GM23248 (cell line): ENCODE measurements around the gene TRIM17. TPM values are rescaled to one million over a fixed set of nuclear protein-coding genes. Genes with fewer than 3 reads are reported as not detected.

ENCODE experiments used
- DNase-seq: peaks from one replicate; pipeline ENCODE4 v3.0.0-alpha.2; 2015
- H2AFZ ChIP-seq: fragments of 200-600 bp; sonication (generic); 2 replicates; pipeline ENCODE4 v1.6.1; 2016; ENCODE audit warnings: antibody characterized with exemption
- H3F3A ChIP-seq: fragments of 200-600 bp; sonication (generic); 2 replicates; pipeline ENCODE4 v1.6.1; 2016; ENCODE audit warnings: mild to moderate bottlenecking, antibody characterized with exemption, mixed run types; ENCODE audit not compliant: insufficient read depth
- H3K27ac ChIP-seq: fragments of 200-600 bp; sonication (generic); 2 replicates; pipeline ENCODE4 v1.5.1; 2016; ENCODE audit warnings: mild to moderate bottlenecking
- H3K27me3 ChIP-seq: fragments of 200-600 bp; sonication (generic); replicated peaks from 2 replicates; pipeline ENCODE4 v1.6.1; 2016; ENCODE audit warnings: mild to moderate bottlenecking; ENCODE audit not compliant: insufficient read depth
- H3K36me3 ChIP-seq: fragments of 200-600 bp; sonication (generic); 2 replicates; pipeline ENCODE4 v1.6.1; 2016; ENCODE audit warnings: low read depth, mild to moderate bottlenecking
- H3K4me1 ChIP-seq: fragments of 200-600 bp; sonication (generic); 2 replicates; pipeline ENCODE4 v1.6.1; 2016; ENCODE audit warnings: mild to moderate bottlenecking; ENCODE audit not compliant: insufficient read depth
- H3K4me2 ChIP-seq: fragments of 200-600 bp; sonication (generic); one replicate; pipeline ENCODE4 v1.6.1; 2016; ENCODE audit warnings: mild to moderate bottlenecking; ENCODE audit not compliant: unreplicated experiment
- H3K4me3 ChIP-seq: fragments of 200-600 bp; sonication (generic); 2 replicates; pipeline ENCODE4 v1.5.1; 2016; ENCODE audit warnings: mild to moderate bottlenecking
- H3K79me2 ChIP-seq: fragments of 200-600 bp; sonication (generic); 2 replicates; pipeline ENCODE4 v1.6.1; 2016; ENCODE audit warnings: mild to moderate bottlenecking; ENCODE audit not compliant: insufficient read depth
- H3K9ac ChIP-seq: fragments of 200-600 bp; sonication (generic); 2 replicates; pipeline ENCODE4 v1.6.1; 2016; ENCODE audit warnings: mild to moderate bottlenecking
- H3K9me2 ChIP-seq: fragments of 200-600 bp; sonication (generic); 2 replicates; pipeline ENCODE4 v1.6.1; 2016; ENCODE audit warnings: mixed run types, mild to moderate bottlenecking, moderate library complexity; ENCODE audit not compliant: insufficient read depth
- H3K9me3 ChIP-seq: fragments of 200-600 bp; sonication (generic); one replicate; pipeline ENCODE4 v1.6.1; 2017; ENCODE audit warnings: low read depth
- H4K20me1 ChIP-seq: fragments of 200-600 bp; sonication (generic); 2 replicates; pipeline ENCODE4 v1.6.0; 2016; ENCODE audit not compliant: insufficient read depth
- EZH2 ChIP-seq: fragments of 200-600 bp; sonication (generic); IDR thresholded peaks from 2 replicates; pipeline ENCODE4 v1.6.1; 2018; ENCODE audit warnings: antibody characterized with exemption, mild to moderate bottlenecking; ENCODE audit not compliant: insufficient read depth, poor library complexity, severe bottlenecking
- EZH2phosphoT487 ChIP-seq: fragments of 200-600 bp; sonication (generic); IDR thresholded peaks from 2 replicates; pipeline ENCODE4 v1.6.1; 2018; ENCODE audit warnings: antibody characterized with exemption, moderate library complexity, mild to moderate bottlenecking, low read depth; ENCODE audit not compliant: insufficient read depth
- WGBS, 2 experiments: methylation state at CpG; one replicate each; pipeline ENCODE4 v1.1.6; 2015 to 2017; ENCODE audit warnings: low lambda C conversion rate in 2 of 2, low coverage in 1 of 2; ENCODE audit errors: missing lambda C conversion rate in 2 of 2; 5-methylcytosine and 5-hydroxymethylcytosine counted together
- in situ Hi-C: fragments of 300-500 bp; cut with MboI; formaldehyde crosslinking; loops from 2 replicates; pipeline ENCODE4 v1.15.0; 2020
- polyA plus RNA-seq: library from polyadenylated mRNA; unstranded; fragments of >200 nt; fragmentation: Nextera tagmentation; extraction: Ambion mirVana; gene quantifications from 2 replicates; pipeline ENCODE4 v1.2.1, GENCODE V29; 2016
- total RNA-seq: library from RNA; depleted of rRNA; stranded (reverse); fragments of >200 nt; shearing (Covaris generic); gene quantifications from 2 replicates; pipeline ENCODE4 v1.2.3, GENCODE V29; 2014

The TRIM17 gene
- total and polyA plus RNA-seq, 2 experiments from 2014 or later, result 0.26 TPM; not detected in 1

DNA sequence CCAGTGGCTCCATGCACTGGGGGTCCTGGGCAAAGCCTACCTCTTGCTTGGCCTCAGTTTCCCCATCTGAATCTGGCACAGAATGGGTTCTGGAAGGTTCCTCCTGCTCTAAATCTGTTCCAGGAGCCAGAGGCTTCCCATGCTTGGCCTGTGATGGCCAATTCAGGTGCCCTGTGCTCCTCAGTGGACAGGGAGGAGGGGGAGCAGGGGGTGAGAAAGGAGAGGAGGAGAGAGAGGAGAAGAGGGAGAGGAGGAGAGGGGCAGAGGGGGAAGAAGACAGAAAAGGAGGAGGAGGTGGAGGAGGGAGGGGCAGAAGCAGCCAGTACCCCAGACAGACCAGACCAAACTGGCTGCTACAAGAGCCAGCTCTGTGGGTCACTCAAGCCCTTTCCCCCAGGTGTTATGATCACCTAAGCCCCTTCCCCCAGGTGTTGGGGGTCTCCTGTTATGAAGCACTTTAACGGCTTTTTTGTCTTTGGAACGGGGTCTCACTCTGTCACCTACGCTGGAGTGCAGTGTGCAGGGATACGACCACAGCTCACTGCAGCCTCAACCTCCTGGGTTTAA, 53.7 kb downstream of the TRIM17 start:
- H3K27me3 ChIP-seq, result no peaks in the 10 kb centered on the region; the same call in 1 of the 2 replicates
- DNase-seq, result no peak
- no peak overlapping the region for H3K9ac ChIP-seq
- no peak overlapping the region for H3K27ac ChIP-seq
- H3K36me3 ChIP-seq, result no peaks in the 10 kb centered on the region
- WGBS, 2 experiments, result 46 to 48% methylated on average over 4 of the region's 4 CpGs
- in situ Hi-C loops, result no loop called here
- TF ChIP-seq EZH2, result no peak
- TF ChIP-seq EZH2phosphoT487, result no peak
- H3F3A ChIP-seq, result no peaks in the 10 kb centered on the region
- H3K4me3 ChIP-seq, result no peak overlapping the region
- H3K9me2 ChIP-seq, result no peaks in the 10 kb centered on the region
- no peak overlapping the region for H2AFZ ChIP-seq
- H3K9me3 ChIP-seq, result no peaks in the 10 kb centered on the region
- no peak overlapping the region for H3K4me2 ChIP-seq
- H3K79me2 ChIP-seq, result no peaks in the 10 kb centered on the region
- H3K4me1 ChIP-seq, result no peaks in the 10 kb centered on the region
- H4K20me1 ChIP-seq, result no peaks in the 10 kb centered on the region

DNA sequence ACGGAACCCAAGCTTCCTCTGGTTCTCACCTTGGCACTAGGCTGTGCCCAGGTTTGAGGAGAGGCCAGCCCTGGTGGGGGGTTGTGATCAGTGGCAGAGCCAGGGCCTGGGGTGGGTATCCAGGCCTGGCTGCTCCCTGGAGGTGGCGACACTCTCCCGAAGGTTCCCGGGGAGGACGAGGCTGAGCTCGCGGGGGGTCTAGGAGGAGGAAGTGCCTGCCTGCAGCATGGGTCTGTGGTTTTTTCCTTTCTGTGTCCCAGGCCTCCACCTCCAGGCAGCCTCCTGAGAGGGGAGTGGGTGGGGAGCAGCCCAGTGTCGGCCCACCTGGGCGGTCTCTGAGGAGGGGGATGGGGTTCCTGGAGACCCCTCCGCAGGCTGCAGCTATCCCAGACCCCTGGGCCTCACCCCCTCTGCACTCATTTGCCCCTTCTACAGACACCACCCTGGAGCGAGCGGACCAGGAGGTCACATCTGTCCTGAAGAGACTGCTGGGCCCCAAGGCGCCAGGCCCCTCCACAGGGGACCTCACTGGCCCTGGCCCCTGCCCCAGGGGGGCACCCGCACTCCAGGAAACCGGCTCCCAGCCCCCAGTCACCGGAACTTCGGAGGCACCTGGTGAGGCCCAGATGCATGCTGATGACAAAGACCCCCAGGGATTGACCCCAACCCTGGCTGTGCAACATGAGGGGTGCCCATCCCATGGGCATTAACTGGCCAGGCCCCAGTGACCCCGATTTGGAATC, 54.3 kb downstream of the TRIM17 start:
- 61 to 67% methylated on average over 17 to 18 of the region's 18 CpGs for WGBS, 2 experiments
- DNase-seq, result no peak

DNA sequence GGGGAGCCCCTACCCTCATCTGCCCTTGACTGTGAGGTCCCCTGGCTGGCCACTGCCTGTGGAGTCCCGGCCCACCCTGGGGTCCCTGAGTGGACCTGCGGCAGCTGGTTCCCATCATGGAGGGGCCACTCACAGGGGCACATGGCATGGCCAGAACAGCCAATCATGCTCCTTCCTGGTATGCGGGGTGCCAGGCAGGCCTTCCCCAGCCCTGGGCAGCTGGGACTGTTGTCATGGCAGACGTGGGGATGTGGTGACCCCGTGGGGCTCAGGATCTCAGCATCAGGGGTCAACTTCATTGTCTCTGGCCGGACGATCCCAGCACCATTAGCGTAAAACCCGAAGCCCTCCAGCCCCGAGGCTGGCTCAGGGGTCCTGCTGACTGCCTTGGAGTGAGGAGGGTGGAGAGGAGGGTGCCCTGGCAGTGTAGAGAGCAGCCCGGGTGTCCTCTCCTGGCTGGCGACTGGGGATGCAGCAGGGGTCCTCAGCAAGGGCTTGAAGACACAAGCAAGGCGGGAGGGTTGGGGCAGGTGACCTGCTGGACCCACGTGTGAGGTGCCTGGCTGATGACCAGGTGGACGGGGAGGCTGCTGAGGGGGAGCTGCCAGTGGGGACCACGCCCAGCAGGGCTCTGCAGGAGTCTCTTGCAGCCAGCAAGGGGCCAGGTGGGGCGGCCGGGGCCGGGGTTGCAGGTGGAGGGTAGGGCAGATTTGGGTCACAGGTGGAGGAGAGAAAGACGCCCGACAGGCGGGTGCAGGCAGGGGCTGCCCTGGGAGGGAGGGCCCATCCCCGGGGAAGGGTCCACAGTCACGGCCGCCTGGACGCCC, 55.1 kb downstream of the TRIM17 start:
- Histone ChIP-seq H2AFZ (no peak overlapping the region), H3K9me3 (no peaks in the 10 kb centered on the region), H3K27ac (no peak overlapping the region), H3K36me3 (no peaks in the 10 kb centered on the region), H3K4me1 (no peaks in the 10 kb centered on the region), H3K27me3 (no peaks in the 10 kb centered on the region; the same call in 1 of the 2 replicates), H3K79me2 (no peaks in the 10 kb centered on the region), H3F3A (no peaks in the 10 kb centered on the region), H4K20me1 (no peaks in the 10 kb centered on the region), H3K9ac (no peak overlapping the region), H3K9me2 (no peaks in the 10 kb centered on the region), H3K4me3 (no peak overlapping the region), H3K4me2 (no peak overlapping the region)
- DNase-seq, result no peak
- in situ Hi-C loops, result no loop called here
- TF ChIP-seq EZH2phosphoT487, result no peak
- no peak for TF ChIP-seq EZH2
- WGBS, 2 experiments, result 52 to 63% methylated on average over 20 to 26 of the region's 26 CpGs

More for the DNA sequence above, 54.3 kb downstream of the TRIM17 start:
- no peaks in the 10 kb centered on the region; the same call in 1 of the 2 replicates for H3K27me3 ChIP-seq
- no peak overlapping the region for H3K27ac ChIP-seq
- no peaks in the 10 kb centered on the region for H3K9me2 ChIP-seq
- H3K9ac ChIP-seq, result no peak overlapping the region
- no peaks in the 10 kb centered on the region for H4K20me1 ChIP-seq
- no peak overlapping the region for H3K4me3 ChIP-seq
- H2AFZ ChIP-seq, result no peak overlapping the region
- no peaks in the 10 kb centered on the region for H3F3A ChIP-seq
- H3K79me2 ChIP-seq, result no peaks in the 10 kb centered on the region
- TF ChIP-seq EZH2 (no peak), EZH2phosphoT487 (no peak)
- H3K9me3 ChIP-seq, result no peaks in the 10 kb centered on the region
- in situ Hi-C loops, result no loop called here
- no peaks in the 10 kb centered on the region for H3K4me1 ChIP-seq
- H3K4me2 ChIP-seq, result no peak overlapping the region
- H3K36me3 ChIP-seq, result no peaks in the 10 kb centered on the region

DNA sequence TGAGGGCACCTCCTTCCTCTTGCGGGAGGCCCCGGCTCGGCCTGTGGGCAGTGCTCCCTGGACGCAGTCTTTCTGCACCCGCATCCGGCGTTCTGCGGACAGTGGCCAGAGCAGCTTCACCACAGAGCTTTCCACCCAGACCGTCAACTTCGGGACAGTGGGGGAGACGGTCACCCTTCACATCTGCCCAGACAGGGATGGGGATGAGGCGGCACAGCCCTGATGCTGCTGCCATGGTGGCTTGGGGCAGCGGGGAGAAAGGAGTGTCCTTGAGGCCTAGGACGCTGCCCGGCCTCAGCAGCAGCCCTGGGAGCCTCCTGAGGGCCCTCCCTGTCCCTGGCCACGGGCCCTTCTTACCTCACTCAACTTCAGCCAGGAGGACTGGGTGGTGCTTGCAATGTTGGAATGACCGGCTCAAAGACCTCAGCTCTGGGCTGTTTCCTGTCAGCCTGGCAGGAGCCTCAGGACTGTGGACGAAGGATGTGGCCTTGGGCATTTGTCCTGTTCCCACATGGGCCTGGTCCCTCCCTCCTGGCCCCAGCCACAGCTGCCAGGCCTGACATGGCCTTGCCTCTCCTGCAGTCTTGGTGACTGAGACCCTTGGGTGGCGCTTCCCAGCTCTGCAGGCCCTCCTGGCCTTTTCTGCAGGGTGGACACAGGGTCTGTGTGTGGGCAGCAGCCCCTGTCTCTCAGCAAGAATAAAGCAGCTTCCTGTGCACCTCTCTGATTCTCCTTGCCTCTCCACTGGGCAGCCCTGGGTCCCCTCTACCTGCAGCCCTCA, 55.9 kb downstream of the TRIM17 start:
- H3K27ac ChIP-seq, result no peak overlapping the region
- no peak overlapping the region for H3K4me3 ChIP-seq
- TF ChIP-seq EZH2phosphoT487 (no peak), EZH2 (no peak)
- no peaks in the 10 kb centered on the region for H3F3A ChIP-seq
- no peaks in the 10 kb centered on the region for H4K20me1 ChIP-seq
- no peak overlapping the region for H3K9ac ChIP-seq
- no peaks in the 10 kb centered on the region for H3K36me3 ChIP-seq
- no peaks in the 10 kb centered on the region for H3K4me1 ChIP-seq
- no peaks in the 10 kb centered on the region for H3K9me2 ChIP-seq
- no peak overlapping the region for H3K4me2 ChIP-seq
- in situ Hi-C loops, result no loop called here
- no peak for DNase-seq
- H3K27me3 ChIP-seq, result no peaks in the 10 kb centered on the region; the same call in 1 of the 2 replicates
- no peak overlapping the region for H2AFZ ChIP-seq
- no peaks in the 10 kb centered on the region for H3K9me3 ChIP-seq
- WGBS, 2 experiments, result 72% methylated on average over 19 of the region's 19 CpGs
- no peaks in the 10 kb centered on the region for H3K79me2 ChIP-seq
